ENCODE results near the gene AFF1.

Gene AFF1

DNA sequence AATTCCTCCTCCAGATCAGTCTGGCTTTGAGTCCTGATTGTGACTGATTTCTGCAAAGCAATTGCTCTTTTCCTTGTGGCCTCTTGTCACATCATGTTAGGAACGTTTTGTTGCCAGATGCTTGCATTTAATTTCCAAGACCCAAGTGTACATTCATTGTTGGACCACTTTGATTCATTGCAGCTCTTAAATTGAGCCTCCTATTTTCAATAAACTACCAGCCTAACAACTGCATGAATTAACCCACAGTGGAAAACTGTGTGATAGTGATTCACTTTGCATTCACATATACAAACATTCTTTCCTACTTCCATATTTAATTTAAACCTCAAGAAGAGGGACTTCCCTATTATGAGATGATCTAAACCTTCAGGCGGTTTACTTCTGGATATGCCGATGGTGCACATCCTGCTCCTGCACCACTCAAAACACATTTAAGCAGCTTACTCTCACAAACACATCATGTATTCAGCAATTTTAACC is 118.4 kb downstream of the AFF1 start:
- H3K9me3 ChIP-seq (ENCODE audit: control insufficient read depth, low read length) = no peaks in the 10 kb centered on the region
- no peaks in the 10 kb centered on the region for H3K27me3 ChIP-seq (ENCODE audit: control insufficient read depth, insufficient read depth, low read length)
- H3K4me1 ChIP-seq (ENCODE audit: control insufficient read depth, insufficient read depth, low read length) = peaks cover 23% of the 10 kb centered on the region
- no peaks in the 10 kb centered on the region for H3K36me3 ChIP-seq (ENCODE audit: control insufficient read depth, insufficient read depth, low read length)
- H3K4me3 ChIP-seq (ENCODE audit: low read length) = no peak overlapping the region
- H3K9ac ChIP-seq (ENCODE audit: low read length) = no peak overlapping the region

DNA sequence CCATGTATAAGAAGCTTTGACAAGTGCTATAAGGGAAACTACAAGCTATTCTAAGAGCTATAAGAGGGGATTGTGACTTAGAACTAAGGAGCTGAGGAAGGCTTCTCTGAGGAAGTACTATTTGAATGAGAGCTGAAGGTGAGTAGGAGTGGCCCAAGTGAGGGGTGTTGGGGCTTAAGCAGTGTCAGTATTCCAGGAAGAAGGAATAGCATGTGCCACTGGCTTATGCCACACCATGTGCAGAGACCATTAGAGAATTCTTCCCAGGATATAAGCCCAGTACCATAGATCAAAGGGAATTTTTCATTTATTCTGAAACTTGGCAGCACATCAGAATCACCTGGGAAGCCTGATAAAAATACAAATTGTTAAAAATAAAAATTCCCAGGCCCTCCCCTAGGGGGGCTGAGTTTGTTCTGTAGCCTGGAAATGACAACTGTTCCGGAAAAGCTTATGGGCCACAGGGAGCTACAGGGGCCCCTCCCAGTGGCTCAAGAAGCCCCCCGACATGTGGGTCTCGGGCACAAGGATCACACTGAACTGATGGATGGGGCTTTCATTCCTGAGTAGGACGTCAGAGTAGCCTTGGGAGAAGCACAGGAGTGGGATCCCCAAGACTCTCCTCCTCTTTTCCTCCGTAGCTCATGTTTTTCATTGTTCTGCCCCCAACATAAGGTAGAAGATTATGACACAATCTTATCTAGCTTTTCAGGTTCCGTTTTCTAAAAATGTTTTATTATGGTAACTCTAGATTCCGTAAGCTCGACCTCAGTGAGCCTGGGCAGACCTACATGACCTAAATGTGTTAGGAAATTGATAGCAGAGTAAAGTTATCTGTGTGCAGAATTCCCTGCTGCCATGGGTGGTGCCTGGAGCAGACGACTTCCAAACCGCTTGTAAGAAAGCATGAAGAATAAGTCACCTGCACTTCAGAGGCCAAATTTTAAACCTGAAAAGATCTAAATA is 119.3 kb downstream of the AFF1 start:
- Histone ChIP-seq H3K4me3 (ENCODE audit: low read length) (no peak overlapping the region), H3K9ac (ENCODE audit: low read length) (no peak overlapping the region), H3K36me3 (ENCODE audit: control insufficient read depth, insufficient read depth, low read length) (no peaks in the 10 kb centered on the region), H3K4me1 (ENCODE audit: control insufficient read depth, insufficient read depth, low read length) (peaks cover 27% of the 10 kb centered on the region), H3K9me3 (ENCODE audit: control insufficient read depth, low read length) (no peaks in the 10 kb centered on the region), H3K27me3 (ENCODE audit: control insufficient read depth, insufficient read depth, low read length) (no peaks in the 10 kb centered on the region)

DNA sequence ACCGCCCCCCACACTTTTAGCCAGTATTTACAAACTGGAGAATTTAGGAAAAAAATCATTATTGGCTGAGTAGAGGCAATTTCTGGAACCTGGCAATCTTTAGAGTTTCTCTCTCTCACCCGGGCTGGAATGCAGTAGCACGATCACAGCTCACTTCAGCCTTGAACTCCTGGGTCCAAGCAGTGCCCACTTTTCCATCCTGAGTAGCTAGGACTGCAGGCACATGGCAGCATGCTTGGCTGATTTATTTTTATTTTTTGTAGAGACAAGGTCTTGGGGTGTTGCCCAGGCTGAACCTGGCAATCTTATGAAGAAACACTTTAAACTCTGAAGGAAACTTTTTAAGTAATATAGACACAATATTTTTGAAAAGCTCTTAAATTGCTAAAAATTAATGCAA is 120.1 kb downstream of the AFF1 start:
- Histone ChIP-seq H3K9ac (ENCODE audit: low read length) (no peak overlapping the region), H3K27me3 (ENCODE audit: control insufficient read depth, insufficient read depth, low read length) (no peaks in the 10 kb centered on the region), H3K36me3 (ENCODE audit: control insufficient read depth, insufficient read depth, low read length) (no peaks in the 10 kb centered on the region), H3K9me3 (ENCODE audit: control insufficient read depth, low read length) (no peaks in the 10 kb centered on the region), H3K4me3 (ENCODE audit: low read length) (no peak overlapping the region), H3K4me1 (ENCODE audit: control insufficient read depth, insufficient read depth, low read length) (peaks cover 27% of the 10 kb centered on the region)

DNA sequence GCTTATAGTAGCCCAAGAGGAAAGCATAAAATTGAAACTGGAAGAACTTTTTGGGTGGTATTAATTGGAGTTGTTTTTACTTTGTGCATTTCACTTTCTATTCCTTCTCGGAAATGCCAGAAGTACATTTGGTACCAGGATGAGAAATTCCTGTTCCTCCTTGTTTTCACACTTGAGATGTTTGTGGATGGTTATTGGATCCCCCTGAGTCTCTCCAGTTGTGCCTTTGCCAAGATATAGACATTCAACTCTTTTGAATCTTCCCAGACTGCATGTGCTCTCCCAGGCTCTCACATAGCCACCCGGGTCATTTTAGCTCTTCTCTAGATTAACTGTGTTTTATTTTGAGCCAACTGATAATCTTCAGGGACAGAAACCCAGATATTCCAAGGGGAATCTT is 120.5 kb downstream of the AFF1 start:
- Histone ChIP-seq H3K9me3 (ENCODE audit: control insufficient read depth, low read length) (no peaks in the 10 kb centered on the region), H3K4me1 (ENCODE audit: control insufficient read depth, insufficient read depth, low read length) (peaks cover 27% of the 10 kb centered on the region), H3K36me3 (ENCODE audit: control insufficient read depth, insufficient read depth, low read length) (no peaks in the 10 kb centered on the region), H3K4me3 (ENCODE audit: low read length) (no peak overlapping the region), H3K27me3 (ENCODE audit: control insufficient read depth, insufficient read depth, low read length) (no peaks in the 10 kb centered on the region), H3K9ac (ENCODE audit: low read length) (no peak overlapping the region)

DNA sequence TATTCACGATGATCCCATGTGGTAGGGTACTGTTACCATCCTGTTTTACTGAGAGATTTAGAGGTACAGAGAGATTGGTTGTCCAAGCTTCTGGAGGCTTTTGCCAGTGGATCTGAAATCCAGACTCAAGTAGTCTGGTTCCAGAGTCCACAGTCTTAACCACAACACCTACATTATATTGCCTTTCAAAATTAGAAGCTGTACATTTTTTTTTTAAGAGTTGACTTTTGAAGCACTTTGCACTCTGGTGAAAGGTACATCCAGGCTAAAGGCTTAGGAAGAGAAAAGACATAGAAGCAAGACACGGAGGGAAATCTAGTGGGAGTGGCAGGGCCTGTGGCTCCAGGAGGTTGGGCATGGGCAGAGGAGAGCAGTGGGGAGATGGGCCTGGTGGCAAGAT is 122.1 kb downstream of the AFF1 start:
- Histone ChIP-seq H3K9ac (ENCODE audit: low read length) (no peak overlapping the region), H3K9me3 (ENCODE audit: control insufficient read depth, low read length) (no peaks in the 10 kb centered on the region), H3K4me1 (ENCODE audit: control insufficient read depth, insufficient read depth, low read length) (peaks cover 27% of the 10 kb centered on the region), H3K36me3 (ENCODE audit: control insufficient read depth, insufficient read depth, low read length) (no peaks in the 10 kb centered on the region), H3K4me3 (ENCODE audit: low read length) (no peak overlapping the region), H3K27me3 (ENCODE audit: control insufficient read depth, insufficient read depth, low read length) (no peaks in the 10 kb centered on the region)

DNA sequence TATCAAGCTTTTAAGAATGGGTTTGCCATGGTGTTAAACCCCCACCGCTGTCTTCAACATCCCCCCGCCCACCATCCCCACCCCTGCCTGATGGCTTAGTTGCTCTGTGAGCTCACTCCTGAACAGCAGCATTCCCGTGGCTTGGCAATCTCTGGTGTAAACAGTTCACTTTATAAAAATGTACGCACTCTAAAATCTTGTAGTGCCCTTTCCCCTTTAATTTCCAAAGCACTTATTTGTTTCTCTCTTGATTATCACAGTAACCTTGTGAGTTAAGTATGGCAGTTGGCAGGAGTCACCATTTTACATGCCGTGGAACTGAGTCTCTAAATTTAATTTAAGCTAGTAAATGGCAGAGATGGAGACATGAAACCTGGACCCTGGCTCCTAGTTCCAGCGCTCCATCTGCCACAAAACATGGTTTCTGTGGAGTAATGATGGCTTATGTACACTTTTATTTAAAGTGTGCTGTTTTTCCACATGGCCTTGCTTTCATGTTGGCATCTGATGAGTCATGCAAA is 123.1 kb downstream of the AFF1 start:
- Histone ChIP-seq H3K36me3 (ENCODE audit: control insufficient read depth, insufficient read depth, low read length) (no peaks in the 10 kb centered on the region), H3K4me3 (ENCODE audit: low read length) (no peak overlapping the region), H3K4me1 (ENCODE audit: control insufficient read depth, insufficient read depth, low read length) (peaks cover 27% of the 10 kb centered on the region), H3K9me3 (ENCODE audit: control insufficient read depth, low read length) (no peaks in the 10 kb centered on the region), H3K27me3 (ENCODE audit: control insufficient read depth, insufficient read depth, low read length) (no peaks in the 10 kb centered on the region), H3K9ac (ENCODE audit: low read length) (no peak overlapping the region)

DNA sequence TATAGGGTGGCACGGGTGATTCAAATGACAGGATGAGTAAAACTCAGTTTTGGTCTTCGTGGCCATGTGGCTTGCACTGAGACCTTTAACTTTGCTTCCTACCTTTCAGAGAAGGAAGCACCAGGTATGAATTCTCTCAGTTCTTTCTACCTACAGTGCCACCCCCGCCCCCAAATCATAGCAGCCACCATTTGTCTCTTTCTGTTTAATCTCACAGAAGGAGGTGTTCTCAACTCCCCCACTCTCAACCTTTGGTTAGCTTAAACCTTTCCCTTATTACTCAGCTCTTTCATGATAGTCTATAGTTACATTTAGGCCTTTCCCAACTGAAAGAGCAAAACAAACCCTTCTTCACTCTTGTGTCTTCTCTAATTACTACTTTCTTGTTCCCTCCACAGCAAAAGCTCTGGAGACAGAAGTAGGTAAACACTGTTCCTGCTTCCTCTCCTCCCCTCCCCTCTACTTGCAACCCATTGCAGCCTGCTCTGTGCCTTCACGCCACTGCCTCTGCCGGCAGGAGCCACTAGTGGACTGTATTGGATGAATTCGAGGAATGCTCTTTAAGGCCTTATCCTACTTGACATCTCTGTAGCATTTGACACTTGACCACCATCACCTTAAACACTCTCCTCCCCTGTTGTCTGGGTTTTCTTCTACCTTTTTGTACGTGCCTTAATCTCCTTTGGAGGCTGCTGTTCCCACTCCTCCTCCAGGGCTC is 123.7 kb downstream of the AFF1 start:
- Histone ChIP-seq H3K9me3 (ENCODE audit: control insufficient read depth, low read length) (no peaks in the 10 kb centered on the region), H3K36me3 (ENCODE audit: control insufficient read depth, insufficient read depth, low read length) (no peaks in the 10 kb centered on the region), H3K4me1 (ENCODE audit: control insufficient read depth, insufficient read depth, low read length) (peaks cover 26% of the 10 kb centered on the region), H3K9ac (ENCODE audit: low read length) (no peak overlapping the region), H3K27me3 (ENCODE audit: control insufficient read depth, insufficient read depth, low read length) (no peaks in the 10 kb centered on the region), H3K4me3 (ENCODE audit: low read length) (no peak overlapping the region)

DNA sequence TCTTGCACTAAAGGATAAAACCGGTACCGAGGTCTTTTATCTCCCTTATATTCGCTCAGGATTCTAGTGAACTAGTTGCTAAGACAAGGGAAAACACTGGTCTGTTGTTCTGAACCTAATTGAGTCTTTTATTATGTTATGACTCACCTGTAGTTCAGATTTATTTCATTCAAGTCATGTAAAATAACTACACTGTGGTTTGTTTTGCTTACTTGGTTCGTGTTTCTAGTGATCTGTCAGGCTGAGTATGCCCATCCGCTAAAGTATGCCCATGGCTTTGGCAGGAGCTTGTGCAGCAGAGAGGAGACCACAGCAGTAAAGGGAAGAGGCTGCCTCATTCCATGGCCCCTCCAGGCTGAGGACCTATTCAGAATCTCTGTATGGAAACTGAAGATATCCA is 126.1 kb downstream of the AFF1 start:
- Histone ChIP-seq H3K9ac (ENCODE audit: low read length) (no peak overlapping the region), H3K4me1 (ENCODE audit: control insufficient read depth, insufficient read depth, low read length) (peaks cover 10% of the 10 kb centered on the region)

DNA sequence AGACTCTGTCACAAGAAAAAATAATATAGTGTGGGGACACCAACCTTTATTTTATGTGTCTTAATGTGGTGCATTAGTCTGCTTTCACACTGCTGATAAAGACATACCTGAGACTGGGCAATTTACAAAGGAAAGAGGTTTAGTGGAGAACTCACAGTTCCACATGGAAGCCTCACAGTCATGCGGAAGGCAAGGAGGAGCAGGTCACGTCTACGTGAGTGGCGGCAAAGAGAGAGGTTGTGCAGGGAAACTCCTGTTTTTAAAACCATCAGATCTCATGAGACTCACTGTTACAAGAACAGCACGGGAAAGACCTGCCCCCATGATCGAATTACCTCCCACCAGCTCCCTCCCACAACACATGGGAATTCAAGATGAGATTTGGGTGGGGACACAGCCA is 130.2 kb downstream of the AFF1 start:
- no peaks in the 10 kb centered on the region for H3K4me1 ChIP-seq (ENCODE audit: control insufficient read depth, insufficient read depth, low read length)

More for the DNA sequence above, 126.1 kb downstream of the AFF1 start:
- Histone ChIP-seq H3K9me3 (ENCODE audit: control insufficient read depth, low read length) (no peaks in the 10 kb centered on the region), H3K36me3 (ENCODE audit: control insufficient read depth, insufficient read depth, low read length) (no peaks in the 10 kb centered on the region), H3K27me3 (ENCODE audit: control insufficient read depth, insufficient read depth, low read length) (no peaks in the 10 kb centered on the region), H3K4me3 (ENCODE audit: low read length) (no peak overlapping the region)

DNA sequence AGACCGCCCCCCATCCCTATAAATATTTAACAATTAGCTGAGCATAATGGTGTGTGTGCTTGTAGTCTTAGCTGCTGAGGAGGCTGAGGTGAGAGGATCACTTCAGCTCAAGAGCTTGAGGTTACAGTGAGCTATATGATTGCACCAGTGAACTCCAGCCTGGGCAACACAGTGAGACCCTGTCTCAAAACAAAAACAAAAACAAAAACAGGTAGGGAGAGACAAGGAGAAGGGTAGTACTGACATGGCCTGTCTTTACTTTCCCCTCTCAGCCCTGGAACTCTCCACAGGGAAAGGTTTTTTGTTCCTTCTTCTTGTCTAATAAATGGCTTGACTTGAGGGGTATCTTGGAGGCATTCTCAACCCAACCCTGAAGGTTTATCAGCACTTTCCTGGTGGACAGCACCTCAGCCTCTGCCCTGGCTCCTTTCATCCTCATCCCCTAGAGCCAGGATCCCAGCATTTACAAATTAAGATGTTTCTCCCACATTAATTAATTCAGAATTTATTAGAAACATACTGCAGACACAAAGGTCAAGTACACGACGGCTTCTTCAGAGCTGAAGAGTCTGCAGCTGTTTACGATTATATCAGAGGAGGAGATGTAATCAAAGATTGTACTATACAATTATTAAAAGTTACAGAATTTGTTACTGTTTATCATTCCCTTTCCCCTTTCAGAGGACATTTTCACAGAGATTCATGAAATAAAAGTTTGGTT is 131.8 kb downstream of the AFF1 start:
- Histone ChIP-seq H3K36me3 (ENCODE audit: control insufficient read depth, insufficient read depth, low read length) (no peaks in the 10 kb centered on the region), H3K4me3 (ENCODE audit: low read length) (no peak overlapping the region), H3K27me3 (ENCODE audit: control insufficient read depth, insufficient read depth, low read length) (no peaks in the 10 kb centered on the region), H3K9me3 (ENCODE audit: control insufficient read depth, low read length) (no peaks in the 10 kb centered on the region), H3K4me1 (ENCODE audit: control insufficient read depth, insufficient read depth, low read length) (no peaks in the 10 kb centered on the region), H3K9ac (ENCODE audit: low read length) (no peak overlapping the region)

More for the DNA sequence above, 130.2 kb downstream of the AFF1 start:
- H3K27me3 ChIP-seq (ENCODE audit: control insufficient read depth, insufficient read depth, low read length) = no peaks in the 10 kb centered on the region
- no peak overlapping the region for H3K9ac ChIP-seq (ENCODE audit: low read length)
- no peak overlapping the region for H3K4me3 ChIP-seq (ENCODE audit: low read length)
- H3K36me3 ChIP-seq (ENCODE audit: control insufficient read depth, insufficient read depth, low read length) = no peaks in the 10 kb centered on the region
- H3K9me3 ChIP-seq (ENCODE audit: control insufficient read depth, low read length) = no peaks in the 10 kb centered on the region

DNA sequence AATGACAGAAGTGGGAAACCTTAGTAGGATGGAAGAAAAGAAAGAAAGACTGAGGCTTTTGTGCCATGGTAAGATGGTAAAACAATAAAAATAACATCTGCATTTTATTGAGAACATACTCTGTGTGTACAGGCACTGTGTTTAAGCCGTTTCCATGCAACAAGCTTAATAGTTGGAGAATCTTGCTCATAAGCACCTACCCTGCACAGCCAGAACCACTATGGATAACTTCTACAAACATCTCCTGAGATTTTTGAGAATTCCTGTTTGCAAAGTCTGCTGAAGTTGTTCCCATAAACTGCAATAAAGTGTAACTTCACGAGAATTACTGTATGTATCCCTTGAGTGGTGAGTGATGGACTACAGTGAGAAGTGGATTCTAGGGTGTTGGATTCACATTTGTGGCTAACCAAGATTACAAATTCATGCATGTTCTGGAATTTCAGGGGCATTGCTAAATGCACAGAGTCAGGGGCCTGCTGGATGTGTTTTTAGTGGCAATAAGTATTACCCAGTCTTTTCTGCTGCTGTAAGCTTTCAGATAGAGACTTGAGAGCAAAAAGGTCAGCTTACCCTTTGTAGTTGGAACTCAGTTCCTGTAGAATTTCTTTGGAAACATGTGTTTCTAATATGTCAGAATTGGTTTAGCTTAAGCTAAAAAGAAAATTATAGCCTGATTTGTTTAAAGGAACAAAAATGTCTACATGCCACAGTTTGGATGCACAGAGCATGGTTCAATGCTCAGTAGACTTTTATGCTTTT is 132.5 kb downstream of the AFF1 start:
- H3K27me3 ChIP-seq (ENCODE audit: control insufficient read depth, insufficient read depth, low read length) = no peaks in the 10 kb centered on the region
- H3K9ac ChIP-seq (ENCODE audit: low read length) = no peak overlapping the region
- H3K9me3 ChIP-seq (ENCODE audit: control insufficient read depth, low read length) = no peaks in the 10 kb centered on the region
- no peaks in the 10 kb centered on the region for H3K36me3 ChIP-seq (ENCODE audit: control insufficient read depth, insufficient read depth, low read length)
- H3K4me3 ChIP-seq (ENCODE audit: low read length) = no peak overlapping the region
- H3K4me1 ChIP-seq (ENCODE audit: control insufficient read depth, insufficient read depth, low read length) = no peaks in the 10 kb centered on the region

All from mucosa of stomach (tissue), 1 donor.